Measurements from ENCODE around the gene NPY2R.

The NPY2R gene

DNA sequence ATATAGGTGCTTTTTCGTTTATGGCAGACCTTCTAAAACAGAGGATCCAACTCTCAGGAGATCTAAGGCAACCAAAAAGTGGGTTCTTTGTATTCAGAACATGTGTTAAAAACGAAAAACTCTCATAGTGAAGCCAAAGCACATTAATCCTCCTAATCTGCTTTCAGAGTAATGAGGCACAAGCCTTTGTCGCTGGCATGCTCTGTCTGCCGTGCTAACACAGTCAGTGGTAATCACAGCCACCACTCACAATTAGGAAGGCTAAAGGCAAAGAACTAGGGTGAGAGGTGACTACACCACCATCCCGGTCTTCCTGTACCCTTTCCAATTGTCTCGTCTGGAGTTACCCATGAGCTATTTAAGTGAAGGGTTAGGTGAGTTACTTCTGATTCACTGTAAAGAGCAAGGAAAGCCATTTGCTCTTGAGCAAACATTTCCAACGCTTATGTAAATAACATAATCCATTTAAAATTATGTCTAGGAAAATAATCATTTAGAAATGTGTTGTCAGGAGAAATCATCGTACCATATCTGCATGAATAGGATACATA is 40.7 kb downstream of the NPY2R start:
- DNase-seq = no peak

DNA sequence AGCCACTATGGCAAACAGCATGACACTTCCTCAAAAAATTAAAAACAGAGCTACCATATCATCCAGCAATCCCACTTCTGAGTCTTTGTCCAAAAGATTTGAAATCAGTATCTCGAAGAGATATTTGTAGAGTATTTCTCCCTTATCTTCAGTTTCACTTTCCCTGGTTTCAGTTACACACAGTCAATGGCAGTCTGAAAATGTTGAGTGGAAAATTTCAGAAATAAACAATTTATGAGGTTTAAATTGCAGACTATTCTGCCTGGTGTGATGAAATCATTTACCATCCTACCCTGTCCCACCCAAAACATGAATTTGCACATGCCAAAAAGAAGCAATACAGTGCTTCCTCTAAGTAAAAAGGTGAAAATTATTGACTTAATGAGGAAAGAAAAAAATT is 43.9 kb downstream of the NPY2R start:
- DNase-seq = no peak

DNA sequence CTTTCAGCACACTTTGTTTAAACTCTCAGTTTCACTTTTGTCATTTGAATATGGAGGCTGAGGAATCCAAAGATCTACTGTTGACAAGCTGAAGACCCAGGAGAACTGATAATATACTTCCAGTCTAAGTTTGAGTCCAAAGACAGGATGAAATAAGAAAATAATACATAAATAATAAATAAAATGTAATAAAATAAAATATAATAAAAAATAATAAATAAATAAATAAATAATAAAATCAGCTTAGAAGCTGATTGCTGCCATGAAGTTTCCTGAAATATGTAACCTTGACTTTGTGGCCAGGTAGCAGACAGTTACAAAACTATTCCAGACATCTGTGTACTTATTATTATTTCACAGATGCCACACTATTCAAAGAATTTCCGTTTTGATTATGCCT is 55.0 kb downstream of the NPY2R start:
- no peak for DNase-seq

DNA sequence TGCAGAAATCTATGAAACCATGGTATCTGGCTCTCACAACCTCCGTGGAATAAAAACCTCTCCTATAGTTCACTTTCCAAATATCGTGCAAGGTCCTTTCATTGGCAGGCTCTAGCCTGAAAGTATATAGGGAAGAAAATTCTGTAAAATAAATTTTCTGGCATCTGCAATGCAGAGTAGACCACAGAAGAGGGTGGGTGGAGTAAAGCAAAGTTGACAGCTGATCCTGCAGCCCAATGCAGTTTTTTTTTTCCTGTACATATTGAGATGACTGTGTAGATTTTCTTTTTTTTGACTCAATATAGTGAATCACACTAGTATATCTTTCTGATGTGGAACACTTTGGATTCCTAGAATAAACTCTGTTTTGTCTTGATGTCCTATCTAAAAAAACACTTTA is 56.7 kb downstream of the NPY2R start:
- DNase-seq = no peak

Data from DMS53 (cell line).